HG02759 (cell line): ENCODE data around the gene MAP3K19.

Experiments used
- ATAC-seq: cut with Tn5 transposase; IDR thresholded peaks from one replicate; pipeline ENCODE4 v1.9.1; 2021; ENCODE audit warnings: mild to moderate bottlenecking, moderate library complexity; ENCODE audit not compliant: unreplicated experiment

Gene MAP3K19

DNA sequence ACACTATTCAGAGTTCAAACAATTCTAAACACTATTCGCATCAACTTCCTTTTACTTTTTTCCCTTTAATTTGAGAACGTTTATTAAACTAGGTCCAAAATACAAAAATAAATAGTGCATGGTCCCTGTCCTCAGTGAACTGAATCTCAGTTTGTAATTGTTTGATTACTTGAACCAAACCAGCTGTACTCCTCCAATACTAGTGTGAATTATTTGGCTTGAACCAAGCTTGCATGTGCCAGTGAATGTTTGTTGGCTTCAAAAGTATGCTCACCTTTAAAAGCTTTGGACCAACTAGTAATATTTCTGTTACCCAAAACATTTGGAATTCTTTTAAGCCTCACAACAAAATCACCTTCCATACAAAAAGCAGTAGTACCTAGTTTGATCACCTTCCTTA lies 113.1 kb downstream of the MAP3K19 start:
- ATAC-seq: no peak

DNA sequence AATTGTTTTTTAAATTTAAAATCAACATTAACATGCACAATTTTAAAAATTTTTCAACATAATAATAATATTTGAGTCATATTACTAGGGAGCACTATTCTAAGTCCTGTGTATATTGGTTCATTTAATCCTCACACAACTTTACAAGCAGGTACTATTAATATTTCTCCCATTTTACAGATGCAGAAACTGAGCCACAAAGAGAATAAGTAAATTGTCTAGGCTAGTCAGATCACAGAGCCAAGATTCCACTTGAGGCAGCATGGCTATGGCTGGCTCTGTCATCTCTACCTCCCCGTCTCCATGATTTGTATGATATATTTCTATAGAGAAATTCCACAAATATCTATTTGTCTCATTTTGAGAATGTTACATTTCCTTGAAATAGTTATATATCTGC lies 113.5 kb downstream of the MAP3K19 start:
- ATAC-seq: no peak

- ATAC-seq: no peak
Observed at GRCh38 chr2:134932864-134933526, 114.3 kb downstream of the MAP3K19 start.

DNA sequence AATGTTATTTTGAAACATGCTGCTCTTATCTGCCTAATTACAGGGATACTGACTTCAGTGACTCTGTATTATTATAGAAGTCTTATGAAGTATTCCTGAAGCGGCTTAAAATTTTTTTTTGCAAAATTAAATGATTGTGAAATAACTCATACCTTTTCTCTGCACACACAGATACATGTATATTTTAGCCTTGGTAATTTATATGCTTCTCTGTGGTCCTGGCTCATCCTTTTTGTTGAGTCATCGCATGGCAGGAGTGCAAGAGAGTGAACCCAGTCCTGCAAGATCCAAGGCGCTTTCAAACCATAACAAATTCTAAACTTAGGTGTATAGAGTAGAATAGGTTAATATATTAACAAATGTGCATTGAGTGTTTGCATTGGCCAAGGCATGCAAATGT lies 120.1 kb downstream of the MAP3K19 start:
- ATAC-seq: no peak

- ATAC-seq: no peak
Observed at GRCh38 chr2:134926231-134926931, 120.9 kb downstream of the MAP3K19 start.

GRCh38 chr2:134924912-134925311 lies 122.3 kb downstream of the MAP3K19 start:
- no peak for ATAC-seq

- no peak for ATAC-seq
Observed at GRCh38 chr2:134919341-134920210, 127.7 kb downstream of the MAP3K19 start.

DNA sequence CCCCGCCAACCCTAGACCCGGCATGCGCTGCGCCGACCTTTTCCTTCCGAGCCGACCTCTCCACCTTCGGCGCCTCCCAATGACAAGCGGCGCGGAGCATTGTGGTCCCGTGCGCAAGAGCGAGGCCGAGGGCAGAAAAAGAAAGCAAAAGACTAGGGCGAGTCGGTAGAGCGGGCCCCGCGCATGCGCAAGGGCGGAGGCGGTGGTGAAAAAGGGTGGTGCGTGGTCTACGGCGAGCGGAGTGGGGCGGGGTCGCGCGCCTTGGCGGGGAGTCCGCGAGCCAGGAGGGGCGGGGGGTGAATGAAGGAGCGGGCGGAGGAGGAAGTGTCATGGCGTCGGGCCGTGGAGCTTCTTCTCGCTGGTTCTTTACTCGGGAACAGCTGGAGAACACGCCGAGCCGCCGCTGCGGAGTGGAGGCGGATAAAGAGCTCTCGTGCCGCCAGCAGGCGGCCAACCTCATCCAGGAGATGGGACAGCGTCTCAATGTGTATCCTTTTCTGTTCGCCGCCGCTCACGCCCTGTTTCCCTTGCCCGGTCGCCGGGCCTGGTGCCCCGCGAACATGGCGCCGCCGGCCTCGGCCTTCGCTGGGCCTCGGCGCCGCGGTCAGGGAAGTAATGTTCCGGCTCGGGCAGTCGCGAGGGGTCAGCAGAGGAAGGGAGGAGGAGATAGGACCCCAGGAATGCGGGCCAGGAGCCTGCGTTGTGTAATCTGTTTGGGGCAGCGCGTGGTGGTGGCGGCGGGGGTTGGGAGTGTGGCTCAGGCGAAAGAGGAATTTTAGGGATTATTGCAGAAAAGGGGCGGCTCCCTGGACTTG lies 128.5 kb downstream of the MAP3K19 start, which contains the start of gene CCNT2:
Gene CCNT2 (plus strand): TSS at position 297 of the 815 bp plus-strand sequence. CDS start 33 bp downstream, at position 330.
- ATAC-seq: peak; percentile 83

DNA sequence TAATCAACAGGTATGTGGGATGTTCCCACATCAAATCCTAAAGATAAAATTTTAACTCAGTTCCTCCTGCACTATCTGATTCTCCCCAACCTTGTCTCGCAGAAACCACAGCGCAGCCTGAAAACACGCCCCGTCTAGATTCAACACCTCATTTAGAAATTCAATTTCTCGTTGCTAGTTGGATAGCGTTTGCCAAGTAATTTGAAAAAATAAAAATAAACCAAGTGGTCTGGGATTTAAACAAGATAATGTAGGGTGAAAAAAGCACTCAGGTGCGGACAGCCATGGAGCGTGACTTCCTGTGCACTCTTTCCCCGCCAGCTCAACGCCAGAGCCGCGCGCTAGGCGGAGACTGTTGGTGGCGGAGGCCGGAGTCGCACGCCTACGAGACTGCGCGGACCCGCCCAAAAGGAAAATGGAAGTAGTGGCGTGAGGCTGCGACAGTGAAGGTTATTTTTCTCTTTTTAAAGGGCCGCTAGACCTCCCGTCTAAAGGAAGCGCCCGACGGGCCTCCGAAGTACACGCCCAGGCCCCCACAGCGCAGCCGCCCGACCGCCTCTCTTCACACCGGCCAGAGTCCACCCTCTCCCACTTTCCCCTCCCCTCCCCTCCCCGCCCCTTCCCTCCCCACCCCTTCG lies 129.2 kb downstream of the MAP3K19 start:
- peak; percentile 74 for ATAC-seq

GRCh38 chr2:134917360-134917865 lies 129.8 kb downstream of the MAP3K19 start:
- no peak for ATAC-seq
